GM10248 (cell line): Measurements from ENCODE around the gene ZNRD2.
"Not testable (repeated sequence)": the region's sequence is repeated elsewhere in the genome, so short reads cannot be mapped to it uniquely, and the experiment has no call there.

Source experiments
- CTCF ChIA-PET: fragments of 300-600 bp; sonication (Branson Sonifier 250); formaldehyde crosslinking; extraction: SDS; loops from one replicate; lab custom pipeline; 2021; ENCODE audit warnings: antibody characterized with exemption; lab: Yijun Ruan, JAX
- POLR2A ChIA-PET: fragments of 350-650 bp; sonication (Branson Sonifier 250); formaldehyde crosslinking; extraction: SDS; loops from one replicate; lab custom pipeline; 2020; ENCODE audit warnings: antibody characterized with exemption; lab: Yijun Ruan, JAX
- DNase-seq: peaks from one replicate; pipeline ENCODE4 v3.0.0; 2012; ENCODE audit errors: extremely low spot score
- CTCF ChIP-seq: IDR thresholded peaks from 2 replicates; pipeline ENCODE4 v1.5.1; 2012; ENCODE audit warnings: mild to moderate bottlenecking, low read depth; ENCODE audit errors: extremely low read depth, missing control alignments, control extremely low read depth

The ZNRD2 gene, protein sequence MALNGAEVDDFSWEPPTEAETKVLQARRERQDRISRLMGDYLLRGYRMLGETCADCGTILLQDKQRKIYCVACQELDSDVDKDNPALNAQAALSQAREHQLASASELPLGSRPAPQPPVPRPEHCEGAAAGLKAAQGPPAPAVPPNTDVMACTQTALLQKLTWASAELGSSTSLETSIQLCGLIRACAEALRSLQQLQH

DNA sequence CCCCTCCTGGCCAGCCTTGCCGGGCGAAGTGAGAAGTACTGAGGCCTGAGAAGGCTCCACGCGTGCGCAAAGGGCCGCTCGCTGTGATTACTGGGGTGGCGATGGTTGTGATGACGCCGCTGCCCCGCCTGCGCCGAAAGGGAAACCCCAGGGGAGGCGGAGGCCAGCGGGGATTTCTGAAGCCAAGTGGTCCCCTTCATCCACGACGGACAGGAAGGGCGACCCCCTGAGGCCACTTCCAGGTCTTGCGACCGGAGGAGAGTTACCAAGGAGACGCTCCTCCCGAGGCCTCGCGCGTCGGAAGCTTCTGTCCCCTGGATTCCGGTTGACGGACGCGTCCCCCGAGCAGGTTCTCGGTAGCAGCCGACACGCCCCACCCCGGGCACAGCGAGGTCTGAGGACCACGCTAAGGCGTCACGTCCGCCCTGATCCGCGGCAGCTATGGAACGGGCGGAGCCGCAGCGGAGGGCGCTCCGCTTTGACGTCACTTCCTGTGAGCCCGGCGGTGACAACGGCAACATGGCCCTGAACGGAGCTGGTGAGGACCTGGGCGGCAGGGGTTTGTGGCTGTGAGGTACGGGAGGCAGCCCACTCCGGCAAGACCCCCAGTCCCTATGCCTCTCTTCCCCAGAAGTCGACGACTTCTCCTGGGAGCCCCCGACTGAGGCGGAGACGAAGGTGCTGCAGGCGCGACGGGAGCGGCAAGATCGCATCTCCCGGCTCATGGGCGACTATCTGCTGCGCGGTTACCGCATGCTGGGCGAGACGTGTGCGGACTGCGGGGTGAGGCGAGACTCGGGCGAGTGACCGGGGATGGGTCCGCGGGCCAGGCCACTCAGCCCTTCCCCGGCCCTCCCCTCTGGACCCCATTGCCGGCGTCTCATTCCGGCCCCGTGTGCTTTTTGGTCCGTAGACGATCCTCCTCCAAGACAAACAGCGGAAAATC is at the start of gene ZNRD2:
Gene ZNRD2, plus strand, starts transcription at position 505 of the 946 bp plus-strand sequence. Its CDS starts 15 bp downstream, at position 520.
- ChIA-PET CTCF (interaction anchor here (0.9 to 4.8 kb wide), 10 partner anchors 10 to 290 kb away, joined by 3 to 67 read pairs (median 9); partner anchors contain the start of genes LTBP3 and SIPA1), POLR2A (interaction anchor here (0.6 to 1.4 kb wide), 5 partner anchors 18 to 152 kb away, joined by 4 to 9 read pairs (median 5); partner anchors contain the start of genes MALAT1 and NEAT1)
- peak; percentile 96 for DNase-seq
- TF ChIP-seq CTCF, result peak; percentile 69

DNA sequence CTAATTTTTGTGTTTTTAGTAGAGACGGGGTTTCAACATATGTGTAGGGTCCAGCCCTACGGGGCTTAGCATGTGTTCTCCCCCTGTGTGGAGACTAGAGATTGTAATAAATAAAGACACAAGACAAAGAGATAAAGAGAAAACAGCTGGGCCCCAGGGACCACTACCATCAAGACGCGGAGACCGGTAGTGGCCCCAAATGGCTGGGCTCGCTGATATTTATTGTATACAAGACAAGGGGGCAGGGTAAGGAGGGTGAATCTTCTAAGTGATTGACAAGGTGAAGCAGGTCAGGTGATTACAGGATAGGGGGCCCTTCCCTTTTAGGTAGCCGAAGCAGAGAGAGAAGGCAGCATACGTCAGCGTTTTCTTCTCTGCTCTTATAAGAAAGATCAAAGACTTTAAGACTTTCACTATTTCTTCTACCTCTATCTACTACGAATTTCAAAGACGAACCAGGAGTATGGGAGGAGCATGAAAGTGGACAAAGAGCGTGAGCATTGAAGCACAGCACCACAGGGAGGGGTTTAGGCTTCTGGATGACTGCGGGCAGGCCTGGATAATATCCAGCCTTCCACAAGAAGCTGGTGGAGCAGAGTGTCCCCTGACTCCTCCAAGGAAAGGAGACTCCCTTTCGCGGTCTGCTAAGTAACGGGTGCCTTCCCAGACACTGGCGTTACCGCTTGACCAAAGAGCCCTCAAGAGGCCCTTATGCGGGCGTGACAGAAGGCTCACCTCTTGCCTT is 48.3 kb upstream of the ZNRD2 start:
- CTCF ChIA-PET, POLR2A ChIA-PET, DNase-seq: not testable (repeated sequence)

GRCh38 chr11:65522718-65523630 is 47.3 kb upstream of the ZNRD2 start:
- POLR2A ChIA-PET, result not testable (repeated sequence)
- peak; percentile 13 for DNase-seq
- CTCF ChIA-PET, result interaction anchor here (8.5 kb wide), 1 partner anchor 18 kb away, joined by 77 read pairs; no protein-coding TSS in a partner anchor

- DNase-seq, POLR2A ChIA-PET: not testable (repeated sequence)
- CTCF ChIA-PET, result interaction anchor here (8.5 kb wide), 1 partner anchor 18 kb away, joined by 77 read pairs; no protein-coding TSS in a partner anchor
Observed at GRCh38 chr11:65523631-65523968, 46.7 kb upstream of the ZNRD2 start.

- CTCF ChIA-PET, result interaction anchor here (8.5 kb wide), 1 partner anchor 17 kb away, joined by 77 read pairs; no protein-coding TSS in a partner anchor
- no peak for TF ChIP-seq CTCF
- DNase-seq, result peak; percentile 14
- POLR2A ChIA-PET, result interaction anchor here (1.4 to 1.9 kb wide), 4 partner anchors 12 to 19 kb away, joined by 3 to 18 read pairs (median 11); no protein-coding TSS in a partner anchor
Observed at GRCh38 chr11:65524014-65524740, 46.1 kb upstream of the ZNRD2 start.

DNA sequence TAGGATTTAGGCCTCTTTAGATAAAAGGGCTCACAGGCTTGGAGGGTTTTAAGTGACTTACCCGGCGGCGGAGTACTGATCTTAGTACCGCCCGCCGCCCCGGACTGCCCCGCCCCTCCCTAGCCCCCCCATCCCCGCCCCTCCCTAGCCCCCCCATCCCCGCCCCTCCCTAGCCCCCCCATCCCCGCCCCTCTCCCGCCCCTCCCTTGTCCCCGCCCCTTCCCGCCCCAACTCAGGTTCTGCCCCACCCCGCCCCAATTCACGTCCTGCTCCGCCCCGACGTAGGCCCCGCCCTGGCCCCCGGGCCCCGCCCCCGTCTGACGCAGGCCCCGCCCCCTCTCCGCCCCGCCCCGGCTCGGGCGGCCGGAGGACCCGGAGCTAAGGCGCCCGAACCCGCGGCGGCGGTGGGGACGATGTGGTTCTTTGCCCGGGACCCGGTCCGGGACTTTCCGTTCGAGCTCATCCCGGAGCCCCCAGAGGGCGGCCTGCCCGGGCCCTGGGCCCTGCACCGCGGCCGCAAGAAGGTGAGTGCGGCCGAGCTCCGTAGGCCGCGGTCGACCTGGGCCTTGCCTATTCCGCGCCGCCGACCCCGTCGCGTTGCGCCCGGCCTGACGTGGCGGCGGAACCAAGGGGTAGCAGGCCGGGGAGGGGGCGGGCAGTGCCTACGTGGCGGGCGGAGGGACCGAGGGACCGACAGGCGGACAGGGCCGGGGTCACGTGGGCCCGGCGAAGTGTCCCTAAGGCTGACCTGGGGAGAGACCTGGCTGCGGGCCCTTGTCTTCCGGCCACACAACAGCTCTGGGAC is 45.3 kb upstream of the ZNRD2 start, which contains the start of gene SCYL1:
Gene SCYL1, plus strand, starts transcription at position 343 of the 805 bp plus-strand sequence. Its CDS starts 71 bp downstream, at position 414.
- peak; percentile 96 for DNase-seq
- TF ChIP-seq CTCF, result no peak
- CTCF ChIA-PET, result interaction anchor here (1.4 to 8.5 kb wide), 2 partner anchors 13 to 16 kb away, joined by 4 to 77 read pairs; no protein-coding TSS in a partner anchor
- POLR2A ChIA-PET, result interaction anchor here (0.5 to 1.9 kb wide), 12 partner anchors 11 to 417 kb away, joined by 3 to 18 read pairs (median 5); partner anchors contain the start of genes MALAT1 and NEAT1
